GM12878 (cell line): Measurements from ENCODE around the gene POU2F1.

Experiments used
- BHLHE40 ChIP-seq, 2 experiments: fragments of 450-650 bp in 1 of 2; IDR thresholded peaks; 2 replicates each; pipeline ENCODE4 v1.6.1; 2011 to 2017; ENCODE audit warnings: low read depth in 2 of 2, borderline replicate concordance in 1 of 2, improper control_type of control experiment in 1 of 2, low read length in 1 of 2, mild to moderate bottlenecking in 1 of 2
- LARP7 ChIP-seq: fragments of 450-650 bp; IDR thresholded peaks from 2 replicates; pipeline ENCODE4 v1.6.1; 2017; ENCODE audit warnings: mild to moderate bottlenecking
- MXI1 ChIP-seq: fragments of 150-350 bp; IDR thresholded peaks from 2 replicates; pipeline ENCODE4 v1.6.1; 2011; ENCODE audit warnings: low read depth, mild to moderate bottlenecking, inconsistent platforms, low read length, improper control_type of control experiment
- NR2C1 ChIP-seq: fragments of 450-650 bp; IDR thresholded peaks from 2 replicates; pipeline ENCODE4 v1.6.1; 2017; ENCODE audit warnings: antibody characterized with exemption, mild to moderate bottlenecking, moderate library complexity
- POLR2A ChIP-seq: IDR thresholded peaks from 2 replicates; pipeline ENCODE4 v1.6.1; 2011; ENCODE audit warnings: low read depth, mild to moderate bottlenecking, low read length
- POLR2AphosphoS5 ChIP-seq: IDR thresholded peaks from 2 replicates; pipeline ENCODE4 v1.6.1; 2011; ENCODE audit warnings: mild to moderate bottlenecking, low read length, inconsistent platforms
- SMC3 ChIP-seq: IDR thresholded peaks from 2 replicates; pipeline ENCODE4 v1.6.1; 2011; ENCODE audit warnings: low read length, improper control_type of control experiment, borderline replicate concordance
- TF ChIP-seq, protein P1 (sequence below): IDR thresholded peaks from 2 replicates; pipeline ENCODE4 v1.6.1; 2012; ENCODE audit warnings: low read depth, low read length, improper control_type of control experiment
- TF ChIP-seq, protein P2 (sequence below): IDR thresholded peaks from 2 replicates; pipeline ENCODE4 v1.6.1; 2011; ENCODE audit warnings: borderline replicate concordance, low read depth, mild to moderate bottlenecking, moderate library complexity, low read length; ENCODE audit not compliant: insufficient read depth, poor library complexity, severe bottlenecking
- TF ChIP-seq, protein P3 (sequence below), 3 experiments: IDR thresholded peaks in 2 of 3; conservative IDR thresholded peaks in 1 of 3; 2 replicates each; pipeline ENCODE4 v1.5.1; 2011; ENCODE audit warnings: low read depth in 3 of 3, low read length in 3 of 3, mild to moderate bottlenecking in 3 of 3, control low read depth in 2 of 3, moderate library complexity in 2 of 3, inconsistent platforms in 1 of 3, mixed read lengths in 1 of 3; ENCODE audit not compliant: control insufficient read depth in 2 of 3, insufficient read depth in 1 of 3; ENCODE audit errors: extremely low read depth in 1 of 3

DNA sequence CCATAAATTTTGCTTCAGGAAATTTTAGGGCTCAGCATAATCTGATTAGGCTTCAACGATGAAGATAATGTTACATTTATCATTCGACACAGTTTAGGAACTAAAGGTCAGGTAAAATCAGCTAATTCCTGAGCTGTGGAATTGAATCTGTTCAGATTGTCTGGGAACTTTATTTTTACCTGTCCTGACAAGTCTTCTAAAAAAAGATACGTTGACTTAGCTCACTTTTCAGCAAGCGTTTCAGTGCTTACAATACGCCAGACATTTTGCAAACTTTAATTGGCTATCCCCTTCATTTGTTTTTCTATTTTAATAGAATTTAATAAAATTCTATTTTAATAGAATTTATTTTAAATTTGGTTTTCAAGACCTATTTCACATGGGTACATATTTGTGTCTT, 57.8 kb downstream of the POU2F1 start:
- TF ChIP-seq POLR2AphosphoS5 (no peak), LARP7 (no peak), POLR2A (no peak), BHLHE40 (IDR thresholded peaks at IDR 0.05; ENCODE audit: borderline replicate concordance in 1 of 2, low read depth in 2 of 2, low read length in 1 of 2) (no peak), MXI1 (no peak), SMC3 (no peak), NR2C1 (no peak)
- TF ChIP-seq, protein P1, sequence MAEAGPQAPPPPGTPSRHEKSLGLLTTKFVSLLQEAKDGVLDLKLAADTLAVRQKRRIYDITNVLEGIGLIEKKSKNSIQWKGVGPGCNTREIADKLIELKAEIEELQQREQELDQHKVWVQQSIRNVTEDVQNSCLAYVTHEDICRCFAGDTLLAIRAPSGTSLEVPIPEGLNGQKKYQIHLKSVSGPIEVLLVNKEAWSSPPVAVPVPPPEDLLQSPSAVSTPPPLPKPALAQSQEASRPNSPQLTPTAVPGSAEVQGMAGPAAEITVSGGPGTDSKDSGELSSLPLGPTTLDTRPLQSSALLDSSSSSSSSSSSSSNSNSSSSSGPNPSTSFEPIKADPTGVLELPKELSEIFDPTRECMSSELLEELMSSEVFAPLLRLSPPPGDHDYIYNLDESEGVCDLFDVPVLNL = no peak
- TF ChIP-seq, protein P2, sequence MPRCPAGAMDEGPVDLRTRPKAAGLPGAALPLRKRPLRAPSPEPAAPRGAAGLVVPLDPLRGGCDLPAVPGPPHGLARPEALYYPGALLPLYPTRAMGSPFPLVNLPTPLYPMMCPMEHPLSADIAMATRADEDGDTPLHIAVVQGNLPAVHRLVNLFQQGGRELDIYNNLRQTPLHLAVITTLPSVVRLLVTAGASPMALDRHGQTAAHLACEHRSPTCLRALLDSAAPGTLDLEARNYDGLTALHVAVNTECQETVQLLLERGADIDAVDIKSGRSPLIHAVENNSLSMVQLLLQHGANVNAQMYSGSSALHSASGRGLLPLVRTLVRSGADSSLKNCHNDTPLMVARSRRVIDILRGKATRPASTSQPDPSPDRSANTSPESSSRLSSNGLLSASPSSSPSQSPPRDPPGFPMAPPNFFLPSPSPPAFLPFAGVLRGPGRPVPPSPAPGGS = no peak
- TF ChIP-seq, protein P3, sequence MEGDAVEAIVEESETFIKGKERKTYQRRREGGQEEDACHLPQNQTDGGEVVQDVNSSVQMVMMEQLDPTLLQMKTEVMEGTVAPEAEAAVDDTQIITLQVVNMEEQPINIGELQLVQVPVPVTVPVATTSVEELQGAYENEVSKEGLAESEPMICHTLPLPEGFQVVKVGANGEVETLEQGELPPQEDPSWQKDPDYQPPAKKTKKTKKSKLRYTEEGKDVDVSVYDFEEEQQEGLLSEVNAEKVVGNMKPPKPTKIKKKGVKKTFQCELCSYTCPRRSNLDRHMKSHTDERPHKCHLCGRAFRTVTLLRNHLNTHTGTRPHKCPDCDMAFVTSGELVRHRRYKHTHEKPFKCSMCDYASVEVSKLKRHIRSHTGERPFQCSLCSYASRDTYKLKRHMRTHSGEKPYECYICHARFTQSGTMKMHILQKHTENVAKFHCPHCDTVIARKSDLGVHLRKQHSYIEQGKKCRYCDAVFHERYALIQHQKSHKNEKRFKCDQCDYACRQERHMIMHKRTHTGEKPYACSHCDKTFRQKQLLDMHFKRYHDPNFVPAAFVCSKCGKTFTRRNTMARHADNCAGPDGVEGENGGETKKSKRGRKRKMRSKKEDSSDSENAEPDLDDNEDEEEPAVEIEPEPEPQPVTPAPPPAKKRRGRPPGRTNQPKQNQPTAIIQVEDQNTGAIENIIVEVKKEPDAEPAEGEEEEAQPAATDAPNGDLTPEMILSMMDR (IDR thresholded peaks at IDR 0.05 in 2 of 3, conservative IDR thresholded peaks at IDR 0.05 in 1 of 3; ENCODE audit: control insufficient read depth in 2 of 3, extremely low read depth in 1 of 3, insufficient read depth in 1 of 3, low read depth in 3 of 3, low read length in 3 of 3) = no peak
